Urinary bladder (tissue), 4 donors: ENCODE measurements around the gene HDLBP. TPM values are rescaled to one million over a fixed set of nuclear protein-coding genes. Genes with fewer than 3 reads are reported as not detected.

Experiments used
- DNase-seq: peaks from one replicate; pipeline ENCODE4 v3.0.0-alpha.2; 2015; ENCODE audit errors: extremely low spot score
- H3K27ac ChIP-seq: one replicate; pipeline ENCODE4 v1.5.1; 2013; ENCODE audit warnings: low read depth, mild to moderate bottlenecking, moderate library complexity
- H3K36me3 ChIP-seq: one replicate; pipeline ENCODE4 v1.6.1; 2013; ENCODE audit warnings: mild to moderate bottlenecking, moderate library complexity; ENCODE audit not compliant: insufficient read depth
- H3K4me1 ChIP-seq: one replicate; pipeline ENCODE4 v1.6.1; 2013; ENCODE audit warnings: mild to moderate bottlenecking, moderate library complexity; ENCODE audit not compliant: insufficient read depth
- H3K4me3 ChIP-seq: one replicate; pipeline ENCODE4 v1.5.1; 2013; ENCODE audit warnings: low read depth, low read length
- WGBS: extraction: QIAGEN DNeasy Blood & Tissue Kit; methylation state at CpG from one replicate; pipeline ENCODE4 v1.1.7; 2013; 5-methylcytosine and 5-hydroxymethylcytosine counted together
- polyA plus RNA-seq: library from polyadenylated mRNA; stranded (reverse); fragments of 200-250 nt; gene quantifications from one replicate; pipeline ENCODE4 v1.2.3, GENCODE V29; 2013
- total RNA-seq: library from RNA; depleted of rRNA; stranded (reverse); fragments of >200 nt; gene quantifications from one replicate; pipeline ENCODE4 v1.2.3, GENCODE V29; 2014
- donor health status: healthy with polysubstance abuse.
- donor health status: healthy.

HDLBP gene
- total and polyA plus RNA-seq, 2 donors, result 199 to 588 TPM

DNA sequence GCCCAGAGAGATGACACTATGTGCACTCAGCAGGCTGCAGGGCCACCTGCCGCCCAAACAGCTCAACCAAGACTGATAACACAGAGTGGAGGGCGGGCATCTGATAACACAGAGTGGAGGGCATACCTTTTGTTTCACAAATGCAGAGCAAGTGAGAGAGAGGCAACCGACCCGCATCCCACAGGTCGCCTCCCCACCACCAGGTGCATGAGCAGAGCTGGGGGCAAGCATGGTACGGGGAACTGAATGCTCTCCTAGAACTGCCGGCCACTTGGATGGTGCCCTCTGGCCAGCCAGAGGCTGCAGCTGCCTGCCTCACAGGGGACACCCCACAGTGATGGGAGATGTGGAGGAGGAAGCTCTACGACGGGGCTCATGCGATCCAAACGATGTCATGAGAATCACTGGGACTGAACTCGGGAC, 77.5 kb downstream of the HDLBP start:
- no peak for DNase-seq
- Histone ChIP-seq H3K27ac (no peak overlapping the region), H3K4me1 (no peaks in the 10 kb centered on the region), H3K4me3 (no peak overlapping the region), H3K36me3 (peaks cover 26% of the 10 kb centered on the region)
- 85% methylated on average over 12 of the region's 12 CpGs for WGBS

DNA sequence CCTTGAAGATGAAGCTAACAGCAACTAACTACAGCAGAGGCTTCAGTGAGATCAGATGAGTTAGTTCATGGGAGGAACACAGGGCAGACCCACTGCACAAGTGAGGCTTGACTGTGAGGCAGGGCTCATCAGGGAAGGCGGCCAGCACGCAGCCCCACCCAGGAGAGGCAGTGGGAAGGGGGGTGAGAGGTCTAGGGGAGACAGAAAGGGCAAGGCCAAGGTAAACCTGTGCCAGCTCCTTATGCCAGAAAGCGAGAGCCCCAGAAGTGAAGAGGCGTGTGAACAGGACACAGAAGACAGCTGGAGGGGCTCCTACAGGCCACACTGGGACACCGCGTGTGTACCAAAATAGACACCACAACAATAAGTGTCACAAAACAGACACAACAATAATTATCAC, 78.4 kb downstream of the HDLBP start:
- no peaks in the 10 kb centered on the region for H3K4me1 ChIP-seq
- peaks cover 27% of the 10 kb centered on the region for H3K36me3 ChIP-seq
- 86% methylated on average over 6 of the region's 6 CpGs for WGBS
- DNase-seq, result no peak
- H3K4me3 ChIP-seq, result no peak overlapping the region
- no peak overlapping the region for H3K27ac ChIP-seq

DNA sequence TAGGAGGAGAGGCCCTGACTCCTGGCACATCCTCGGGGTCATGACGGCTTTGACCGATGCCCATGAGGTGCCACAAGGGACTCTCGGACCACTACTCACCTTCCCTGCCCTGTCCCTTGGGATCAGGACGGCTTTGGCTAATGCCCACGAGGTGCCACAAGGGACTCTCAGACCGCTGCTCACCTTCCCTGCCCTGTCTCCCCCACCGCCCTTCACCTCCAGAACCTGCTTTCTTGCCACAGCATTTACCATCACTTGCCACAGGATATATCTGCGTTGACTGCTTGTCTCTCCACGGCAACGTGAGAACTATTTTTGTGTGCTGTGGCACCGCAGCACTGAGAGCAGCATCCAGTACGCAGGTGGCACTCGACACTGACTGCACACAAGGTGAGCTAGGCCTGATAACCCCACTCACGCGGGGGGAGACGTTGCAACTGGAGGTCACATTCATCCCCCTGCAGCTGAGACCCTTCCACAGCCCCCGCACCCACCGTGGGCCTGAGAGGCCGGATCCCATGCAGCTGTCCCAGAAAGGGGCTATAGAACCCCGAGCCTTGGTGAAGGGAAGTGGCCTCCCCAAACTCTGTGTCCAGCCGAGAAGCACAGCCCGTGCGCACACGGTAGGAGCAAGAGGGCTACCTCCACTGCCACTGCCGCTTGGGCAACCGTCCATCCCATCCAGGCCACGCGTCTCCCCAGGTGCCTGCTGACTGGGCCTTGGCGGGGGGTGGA, 79.4 kb downstream of the HDLBP start:
- Histone ChIP-seq H3K4me3 (no peak overlapping the region), H3K36me3 (peaks cover 27% of the 10 kb centered on the region), H3K4me1 (no peaks in the 10 kb centered on the region), H3K27ac (no peak overlapping the region)
- 88% methylated on average over 30 of the region's 30 CpGs for WGBS
- no peak for DNase-seq

DNA sequence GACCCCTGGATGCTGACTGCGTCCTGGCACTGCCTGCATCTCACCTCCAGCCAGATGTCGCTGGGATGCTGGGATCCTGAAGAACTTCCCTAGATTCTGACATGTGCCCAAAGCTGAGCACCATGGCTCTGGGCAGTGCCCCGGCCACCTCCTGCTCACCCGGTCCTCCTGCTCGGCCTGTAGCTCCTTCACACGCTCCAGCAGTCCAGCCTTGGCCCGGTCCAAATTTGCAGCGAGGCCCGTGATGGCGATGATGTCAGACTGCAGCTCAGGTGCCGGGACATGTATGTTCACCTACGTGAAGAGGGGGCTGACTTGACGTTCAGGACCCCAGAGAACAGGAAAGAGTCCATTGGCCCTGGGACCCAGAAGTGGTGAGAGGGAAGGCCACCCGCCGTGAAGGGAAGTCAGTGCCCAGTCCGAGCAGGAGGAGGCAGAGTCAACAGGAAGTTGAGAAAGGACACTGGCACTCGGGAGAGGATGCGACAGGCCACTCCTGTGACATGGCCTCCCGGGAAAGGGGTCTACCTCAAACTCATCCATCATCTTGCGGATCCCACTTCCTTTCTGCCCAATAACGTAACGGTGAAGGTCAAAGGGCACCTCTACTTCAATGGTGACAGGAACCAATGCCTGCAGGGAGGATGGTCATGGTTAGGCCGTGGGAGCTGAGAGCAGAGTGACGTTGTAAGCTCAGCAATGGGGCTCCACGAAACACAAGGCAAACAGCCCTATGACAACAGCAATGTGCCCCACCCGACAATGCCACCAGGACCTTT, 80.3 kb downstream of the HDLBP start:
- no peak for DNase-seq
- no peak overlapping the region for H3K4me3 ChIP-seq
- no peak overlapping the region for H3K27ac ChIP-seq
- H3K36me3 ChIP-seq, result peaks cover 32% of the 10 kb centered on the region
- 82% methylated on average over 26 of the region's 26 CpGs for WGBS
- no peaks in the 10 kb centered on the region for H3K4me1 ChIP-seq

DNA sequence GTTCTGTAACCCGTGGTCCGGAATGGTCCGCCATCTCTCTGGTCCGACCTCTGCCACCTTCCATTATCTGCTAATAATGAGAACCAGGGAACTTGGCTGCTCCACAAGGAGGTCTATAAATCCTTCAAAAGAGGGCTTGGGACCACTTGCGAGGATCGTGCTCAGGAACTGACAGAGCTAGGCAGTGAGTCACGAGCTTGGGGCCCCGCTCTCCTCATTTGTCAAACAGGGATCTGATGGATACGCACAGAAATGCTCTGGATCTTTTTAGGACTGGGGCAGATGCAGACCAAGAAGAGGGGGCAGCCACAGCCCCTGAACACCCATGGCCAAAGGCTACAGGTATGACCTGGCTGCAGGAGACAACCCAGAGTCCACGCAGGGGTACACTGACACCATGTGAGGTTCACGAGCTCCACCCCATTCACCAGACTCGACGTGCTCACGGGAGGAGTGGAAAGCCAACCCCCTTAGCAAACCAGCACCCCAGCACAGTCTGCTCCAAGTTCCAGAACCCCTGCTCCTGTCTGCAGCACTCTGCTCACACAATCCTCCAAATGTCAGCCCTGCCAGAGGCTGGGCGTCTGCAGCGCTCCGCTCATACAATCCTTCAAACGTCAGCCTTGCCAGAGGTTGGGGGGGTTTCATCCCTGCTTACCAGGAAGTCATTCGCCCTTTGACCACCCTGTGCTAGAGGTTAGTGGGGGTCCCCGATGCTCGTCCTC, 81.2 kb downstream of the HDLBP start:
- 78% methylated on average over 21 of the region's 21 CpGs for WGBS
- no peak for DNase-seq
- Histone ChIP-seq H3K27ac (no peak overlapping the region), H3K4me1 (no peaks in the 10 kb centered on the region), H3K36me3 (peaks cover 34% of the 10 kb centered on the region), H3K4me3 (no peak overlapping the region)

DNA sequence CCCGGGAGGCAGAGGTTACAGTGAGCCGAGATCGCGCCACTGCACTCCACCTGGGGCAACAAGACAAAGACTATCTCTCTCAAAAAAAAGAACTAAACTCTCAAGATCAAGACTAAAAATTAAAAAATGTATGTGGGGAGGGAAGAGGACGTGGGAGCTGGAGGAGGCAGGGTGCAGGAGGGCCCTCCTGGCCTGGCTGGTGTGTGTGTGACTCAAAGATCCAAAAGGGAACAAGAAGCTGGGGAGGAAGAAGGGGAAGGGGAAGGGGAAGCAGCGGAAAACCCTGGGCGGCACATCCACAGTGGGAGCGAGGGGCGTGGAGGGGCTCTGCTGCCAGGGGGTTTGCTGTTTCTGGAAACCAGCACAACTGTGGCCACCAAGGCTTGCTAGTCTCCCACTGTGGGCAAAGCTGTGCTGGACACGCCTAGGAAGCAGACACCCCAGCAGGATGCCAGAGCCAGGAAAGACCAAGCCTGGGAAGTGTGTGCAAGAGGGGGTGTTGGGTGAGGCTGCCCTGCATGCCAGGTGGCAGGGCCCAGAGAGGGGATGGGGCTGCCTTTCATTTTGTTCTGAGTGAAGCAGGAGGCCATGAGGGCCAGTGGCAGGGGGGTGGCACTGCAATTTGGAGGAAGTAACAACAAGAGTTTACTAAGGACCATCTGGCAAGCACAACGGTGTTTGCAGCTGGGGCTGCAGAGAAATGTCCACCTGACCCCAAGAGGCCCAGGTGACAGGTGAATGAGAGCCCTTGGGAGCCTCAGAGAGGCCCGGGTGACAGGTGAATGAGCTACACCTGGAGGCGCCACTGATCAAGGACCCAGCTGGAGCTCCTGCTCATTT, 82.5 kb downstream of the HDLBP start:
- DNase-seq, result no peak
- 88% methylated on average over 13 of the region's 13 CpGs for WGBS
- Histone ChIP-seq H3K4me1 (no peaks in the 10 kb centered on the region), H3K27ac (no peak overlapping the region), H3K36me3 (peaks cover 28% of the 10 kb centered on the region), H3K4me3 (no peak overlapping the region)

DNA sequence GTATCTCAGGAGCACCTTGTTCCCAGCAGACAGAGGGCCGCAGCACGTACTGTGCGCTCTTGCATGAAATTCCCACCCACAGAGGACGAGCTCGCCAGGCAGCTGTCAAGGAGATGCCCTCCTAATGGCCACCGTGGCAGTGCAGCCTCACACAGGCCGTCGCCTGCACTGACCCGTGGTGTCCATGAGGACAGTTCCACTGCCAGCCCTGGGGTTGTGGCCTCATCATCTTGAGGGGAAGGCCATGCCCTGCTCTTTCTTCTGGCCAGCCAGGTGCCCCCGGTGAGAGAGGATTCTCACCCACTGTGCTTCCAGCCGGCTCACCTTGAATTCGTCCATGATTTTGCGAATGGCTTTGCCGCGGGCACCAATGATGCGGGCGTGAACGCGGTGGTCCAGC, 85.0 kb downstream of the HDLBP start:
- Histone ChIP-seq H3K36me3 (peaks cover 21% of the 10 kb centered on the region), H3K4me3 (no peak overlapping the region), H3K4me1 (no peaks in the 10 kb centered on the region), H3K27ac (no peak overlapping the region)
- no peak for DNase-seq
- 92% methylated on average over 19 of the region's 19 CpGs for WGBS

DNA sequence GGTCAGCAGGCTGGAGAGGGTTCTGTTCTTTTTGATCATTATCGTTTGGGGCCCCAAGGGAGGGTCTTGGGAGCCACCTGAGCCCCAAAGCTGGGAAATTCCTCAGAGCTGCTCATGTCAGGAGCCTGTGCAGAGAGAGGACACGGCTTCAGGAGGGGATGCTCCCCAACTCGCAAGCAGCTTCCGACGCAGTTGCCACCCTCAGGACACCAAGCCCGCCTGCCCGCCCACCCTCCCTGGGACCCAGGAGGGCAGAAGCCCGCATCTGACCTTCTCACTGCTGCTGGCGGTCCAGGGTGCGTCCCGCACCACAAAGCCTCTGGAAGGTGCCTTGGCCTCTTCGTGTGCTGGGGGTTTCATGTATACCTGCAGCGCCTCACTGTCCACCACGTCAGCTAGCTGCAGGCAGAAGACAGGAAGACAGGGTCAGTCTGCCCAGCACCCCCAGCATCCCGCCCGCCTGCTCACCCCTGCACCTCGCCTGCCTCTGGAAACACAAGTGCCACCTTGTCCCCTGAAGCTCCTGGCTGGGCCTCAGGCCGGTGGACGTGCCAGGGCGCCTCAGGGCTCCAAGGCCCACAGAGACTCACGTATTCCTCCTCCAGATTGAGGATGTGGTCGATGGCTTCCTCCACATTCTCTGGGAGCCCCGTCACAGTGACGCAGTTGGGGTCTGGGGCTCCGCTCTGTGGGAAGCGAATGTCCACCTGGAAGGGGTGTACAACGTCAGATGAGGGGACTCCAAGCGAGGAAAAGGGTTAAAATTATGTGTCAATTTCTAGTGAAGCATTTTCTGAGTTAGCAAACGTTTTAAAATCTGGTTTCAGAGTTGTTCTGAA, 85.7 kb downstream of the HDLBP start:
- Histone ChIP-seq H3K4me1 (no peaks in the 10 kb centered on the region), H3K36me3 (peaks cover 15% of the 10 kb centered on the region), H3K27ac (no peak overlapping the region), H3K4me3 (no peak overlapping the region)
- 89% methylated on average over 29 of the region's 29 CpGs for WGBS
- DNase-seq, result no peak

DNA sequence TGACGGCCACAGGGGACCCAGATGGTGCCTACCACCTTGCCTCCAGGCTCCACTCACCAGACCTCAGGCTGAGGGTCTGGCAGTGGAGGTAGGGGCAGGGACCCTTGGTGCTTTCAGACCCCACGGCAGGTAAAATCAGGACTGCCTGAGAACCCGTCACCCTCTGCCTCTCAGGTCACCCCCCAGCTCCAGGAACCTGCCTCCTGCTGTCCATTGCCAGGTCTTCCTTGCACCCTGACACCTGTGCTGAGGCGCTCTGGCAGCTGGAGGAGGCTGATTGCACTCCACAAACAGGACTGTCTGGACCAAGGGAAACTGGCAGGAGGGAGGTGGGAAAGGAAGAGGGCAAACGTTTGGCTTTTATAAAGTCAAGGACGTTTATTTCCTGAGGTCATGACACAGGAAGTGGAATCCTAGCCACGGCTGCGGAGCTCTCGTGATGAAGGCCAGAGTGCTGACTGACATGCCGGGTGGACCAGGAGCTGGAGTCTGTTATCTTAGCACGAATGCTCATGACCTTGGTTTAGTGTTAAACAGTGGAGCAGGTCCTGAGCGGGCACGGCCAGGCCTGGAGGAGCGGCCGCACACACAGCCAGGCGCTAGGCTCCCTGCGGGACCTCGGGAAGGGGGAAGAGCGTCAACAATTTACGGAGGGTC, 86.5 kb downstream of the HDLBP start:
- no peak overlapping the region for H3K4me3 ChIP-seq
- WGBS, result 74% methylated on average over 20 of the region's 20 CpGs
- no peak for DNase-seq
- H3K36me3 ChIP-seq, result peaks cover 14% of the 10 kb centered on the region
- H3K4me1 ChIP-seq, result no peaks in the 10 kb centered on the region
- no peak overlapping the region for H3K27ac ChIP-seq

DNA sequence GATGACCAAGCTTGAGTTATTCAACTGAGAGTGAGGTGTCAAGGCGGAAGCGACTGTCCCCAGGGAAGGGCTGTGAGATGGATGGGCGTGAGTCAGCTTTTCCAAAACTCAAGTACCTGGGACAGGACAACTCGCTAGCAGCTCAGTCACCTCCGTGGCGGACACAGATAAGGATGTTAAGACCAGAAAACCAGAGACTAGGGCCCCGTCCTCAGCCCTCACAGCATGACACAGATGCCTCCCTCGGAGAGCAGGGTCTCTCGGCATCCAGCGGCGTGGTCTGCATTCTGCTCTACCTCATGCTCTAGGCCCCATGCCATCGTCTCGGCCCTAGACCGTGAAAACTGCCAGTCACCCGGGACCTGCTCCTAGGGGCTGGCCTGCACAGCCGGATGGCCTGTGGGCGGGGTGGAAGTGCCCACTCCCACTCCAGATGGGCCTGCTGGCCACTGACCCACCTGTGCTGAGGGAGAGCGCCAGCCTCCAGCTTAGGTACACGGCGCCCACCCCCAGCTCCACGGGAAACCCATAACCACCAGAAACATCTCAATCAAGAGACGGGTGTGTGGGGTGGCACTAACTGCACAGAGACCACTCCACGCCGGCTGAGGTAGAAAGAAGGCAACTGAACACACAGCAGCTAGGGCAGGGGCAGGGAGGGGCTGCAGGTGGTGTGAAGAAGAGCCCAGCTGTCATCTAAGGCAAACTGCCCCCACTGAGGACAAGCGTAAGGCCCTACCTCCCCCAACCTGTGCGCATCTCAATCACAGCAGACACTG, 87.2 kb downstream of the HDLBP start:
- 89% methylated on average over 26 of the region's 26 CpGs for WGBS
- no peak for DNase-seq
- no peak overlapping the region for H3K27ac ChIP-seq
- peaks cover 13% of the 10 kb centered on the region for H3K36me3 ChIP-seq
- H3K4me1 ChIP-seq, result no peaks in the 10 kb centered on the region
- H3K4me3 ChIP-seq, result no peak overlapping the region

DNA sequence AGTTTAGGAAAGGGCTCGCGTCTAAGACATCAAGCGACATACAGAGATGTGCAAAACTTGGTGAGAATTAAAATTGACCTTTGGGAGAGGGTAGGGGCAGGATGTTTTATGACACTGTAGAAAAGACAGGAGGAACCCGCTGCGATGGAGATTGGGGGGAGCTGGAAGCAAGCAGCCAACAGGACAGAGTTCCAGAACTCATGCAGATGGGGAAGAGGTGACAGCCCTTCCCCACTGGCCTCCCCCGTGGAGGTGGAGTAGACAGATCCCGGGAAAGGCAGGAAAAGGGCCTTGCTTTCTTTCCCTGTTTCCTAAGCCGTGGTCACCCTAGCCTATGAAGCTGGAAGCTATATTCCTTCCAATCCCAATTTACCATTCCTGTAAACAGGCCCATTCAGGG, 87.9 kb downstream of the HDLBP start:
- H3K4me1 ChIP-seq, result no peaks in the 10 kb centered on the region
- H3K27ac ChIP-seq, result no peak overlapping the region
- H3K36me3 ChIP-seq, result peaks cover 9% of the 10 kb centered on the region
- H3K4me3 ChIP-seq, result no peak overlapping the region
- WGBS, result 42% methylated on average over 8 of the region's 8 CpGs
- DNase-seq, result no peak
